IMR-90 (cell line): ENCODE data around the gene CTNNA2. TPM values are rescaled to one million over a fixed set of nuclear protein-coding genes. Genes with fewer than 3 reads are reported as not detected.

Source experiments
- ATAC-seq: fragments of 200-7000 bp; cut with Tn5 transposase; 2 replicates; pipeline ENCODE4 v1.9.1; 2020; ENCODE audit warnings: low read depth, mild to moderate bottlenecking, moderate library complexity
- BruUV-seq: library from RNA; stranded (reverse); fragments of 400-500 nt; replicated peaks from 2 replicates; lab custom pipeline; 2021; lab: Mats Ljungman, UMichigan
- CTCF ChIA-PET: fragments of 300-600 bp; formaldehyde crosslinking; extraction: SDS; loops from one replicate; lab custom pipeline; 2021; ENCODE audit warnings: antibody characterized with exemption; lab: Yijun Ruan, JAX
- POLR2A ChIA-PET: fragments of 300-600 bp; sonication (Branson Sonifier 250); formaldehyde crosslinking; loops from one replicate; lab custom pipeline; 2022; ENCODE audit warnings: antibody characterized with exemption; ENCODE audit not compliant: unreplicated experiment; lab: Charles Lee
- DNase-seq: peaks from one replicate; pipeline ENCODE4 v3.0.0; 2013
- H2AFZ ChIP-seq: replicated peaks from 2 replicates; pipeline ENCODE3; 2013; ENCODE audit warnings: low read length, mild to moderate bottlenecking; ENCODE audit not compliant: poor library complexity
- H2AK5ac ChIP-seq: 2 replicates; pipeline ENCODE4 v1.6.1; 2013; ENCODE audit warnings: low read depth, low read length, inconsistent platforms
- H2AK9ac ChIP-seq: replicated peaks from 2 replicates; pipeline ENCODE3; 2013; ENCODE audit warnings: mild to moderate bottlenecking, low read depth, low read length, moderate library complexity; ENCODE audit not compliant: poor library complexity
- H2BK120ac ChIP-seq: 2 replicates; pipeline ENCODE4 v1.6.1; 2013; ENCODE audit warnings: low read depth, low read length, inconsistent platforms
- H2BK15ac ChIP-seq: 3 replicates; pipeline ENCODE4 v1.6.1; 2013; ENCODE audit warnings: low read depth, low read length, inconsistent platforms
- H2BK20ac ChIP-seq: 2 replicates; pipeline ENCODE4 v1.6.1; 2013; ENCODE audit warnings: low read depth, mild to moderate bottlenecking, inconsistent platforms, low read length, moderate library complexity
- H2BK5ac ChIP-seq: 2 replicates; pipeline ENCODE4 v1.6.1; 2013; ENCODE audit warnings: mild to moderate bottlenecking, low read depth, low read length, inconsistent platforms; ENCODE audit not compliant: poor library complexity, severe bottlenecking
- H3K14ac ChIP-seq: replicated peaks from 2 replicates; pipeline ENCODE4 v1.6.1; 2013; ENCODE audit warnings: low read depth, low read length, inconsistent platforms
- H3K18ac ChIP-seq: 2 replicates; pipeline ENCODE4 v1.6.1; 2013; ENCODE audit warnings: low read depth, low read length, control low read depth
- H3K23ac ChIP-seq: 2 replicates; pipeline ENCODE4 v1.6.1; 2013; ENCODE audit warnings: low read depth, low read length, inconsistent platforms
- H3K27ac ChIP-seq: 2 replicates; pipeline ENCODE4 v1.5.1; 2013; ENCODE audit warnings: mild to moderate bottlenecking, control low read depth, low read length; ENCODE audit not compliant: insufficient read depth
- H3K27me3 ChIP-seq: 2 replicates; pipeline ENCODE4 v1.6.1; 2013; ENCODE audit warnings: low read length; ENCODE audit not compliant: control insufficient read depth, insufficient read depth
- H3K36me3 ChIP-seq: 2 replicates; pipeline ENCODE4 v1.6.1; 2013; ENCODE audit warnings: low read length, mixed read lengths; ENCODE audit not compliant: control insufficient read depth, insufficient read depth
- H3K4ac ChIP-seq: 2 replicates; pipeline ENCODE4 v1.6.1; 2013; ENCODE audit warnings: low read depth, low read length, inconsistent platforms
- H3K4me1 ChIP-seq: 2 replicates; pipeline ENCODE4 v1.6.1; 2013; ENCODE audit warnings: low read length, mixed read lengths; ENCODE audit not compliant: control insufficient read depth, insufficient read depth
- H3K4me2 ChIP-seq: 2 replicates; pipeline ENCODE4 v1.6.1; 2013; ENCODE audit warnings: low read depth, mild to moderate bottlenecking, control low read depth, low read length, moderate library complexity
- H3K4me3 ChIP-seq: 2 replicates; pipeline ENCODE4 v1.5.1; 2013; ENCODE audit warnings: low read depth, mild to moderate bottlenecking, control low read depth, low read length, moderate library complexity; ENCODE audit not compliant: insufficient read depth
- H3K56ac ChIP-seq: 2 replicates; pipeline ENCODE4 v1.6.1; 2013; ENCODE audit warnings: low read length, inconsistent platforms; ENCODE audit not compliant: insufficient read depth; ENCODE audit errors: extremely low read depth
- H3K79me1 ChIP-seq, 2 experiments: 2 replicates each; pipeline ENCODE4 v1.6.1; 2013; ENCODE audit warnings: low read length in 2 of 2, inconsistent platforms in 1 of 2, low read depth in 1 of 2
- H3K9ac ChIP-seq: 2 replicates; pipeline ENCODE4 v1.6.1; 2013; ENCODE audit warnings: low read depth, low read length, control low read depth
- H3K9me1 ChIP-seq: 2 replicates; pipeline ENCODE4 v1.6.1; 2013; ENCODE audit warnings: low read length, inconsistent platforms; ENCODE audit not compliant: insufficient read depth
- H3K9me3 ChIP-seq: 2 replicates; pipeline ENCODE4 v1.6.1; 2013; ENCODE audit warnings: low read length; ENCODE audit not compliant: control insufficient read depth, insufficient read depth
- H4K20me1 ChIP-seq: 2 replicates; pipeline ENCODE4 v1.6.1; 2013; ENCODE audit warnings: low read length, inconsistent platforms; ENCODE audit not compliant: insufficient read depth
- H4K5ac ChIP-seq: 2 replicates; pipeline ENCODE4 v1.6.1; 2013; ENCODE audit warnings: mild to moderate bottlenecking, low read depth, low read length, control low read depth
- H4K8ac ChIP-seq, 2 experiments: 2 replicates each; pipeline ENCODE4 v1.6.1; 2013; ENCODE audit warnings: low read depth in 2 of 2, low read length in 2 of 2, control low read depth in 1 of 2, inconsistent platforms in 1 of 2
- H4K91ac ChIP-seq: 2 replicates; pipeline ENCODE4 v1.6.1; 2013; ENCODE audit warnings: low read depth, low read length, inconsistent platforms; ENCODE audit not compliant: insufficient read depth
- BHLHE40 ChIP-seq: fragments of 150-350 bp; IDR thresholded peaks from 2 replicates; pipeline ENCODE4 v1.6.1; 2016; ENCODE audit warnings: mild to moderate bottlenecking, low read depth, low read length
- CEBPB ChIP-seq: IDR thresholded peaks from 2 replicates; pipeline ENCODE4 v1.6.1; 2012; ENCODE audit warnings: low read depth, low read length, improper control_type of control experiment
- CHD1 ChIP-seq: IDR thresholded peaks from 2 replicates; pipeline ENCODE4 v1.6.1; 2012; ENCODE audit warnings: low read depth, low read length, improper control_type of control experiment
- FOS ChIP-seq: fragments of 150-350 bp; IDR thresholded peaks from 2 replicates; pipeline ENCODE4 v1.6.1; 2016; ENCODE audit warnings: low read depth, low read length
- MAFK ChIP-seq: IDR thresholded peaks from 2 replicates; pipeline ENCODE4 v1.6.1; 2012; ENCODE audit warnings: low read depth, low read length, improper control_type of control experiment
- MAZ ChIP-seq: IDR thresholded peaks from 2 replicates; pipeline ENCODE4 v1.6.1; 2012; ENCODE audit warnings: low read depth, mild to moderate bottlenecking, low read length, improper control_type of control experiment, moderate library complexity, borderline replicate concordance
- MXI1 ChIP-seq: IDR thresholded peaks from 2 replicates; pipeline ENCODE4 v1.6.1; 2012; ENCODE audit warnings: low read depth, mild to moderate bottlenecking, low read length, moderate library complexity, borderline replicate concordance
- NFE2L2 ChIP-seq: fragments of 150-350 bp; IDR thresholded peaks from 2 replicates; pipeline ENCODE4 v1.6.1; 2016; ENCODE audit warnings: low read depth, mild to moderate bottlenecking, low read length
- POLR2A ChIP-seq: IDR thresholded peaks from 2 replicates; pipeline ENCODE4 v1.6.1; 2012; ENCODE audit warnings: mild to moderate bottlenecking, low read depth, low read length
- RAD21 ChIP-seq: IDR thresholded peaks from 2 replicates; pipeline ENCODE4 v1.6.1; 2012; ENCODE audit warnings: low read length, improper control_type of control experiment
- RCOR1 ChIP-seq: IDR thresholded peaks from 2 replicates; pipeline ENCODE4 v1.6.1; 2012; ENCODE audit warnings: mild to moderate bottlenecking, low read length, improper control_type of control experiment; ENCODE audit not compliant: insufficient replicate concordance
- RFX5 ChIP-seq: IDR thresholded peaks from 2 replicates; pipeline ENCODE4 v1.8.0; 2012; ENCODE audit warnings: low read depth, mild to moderate bottlenecking, low read length, moderate library complexity
- SMC3 ChIP-seq: fragments of 150-350 bp; IDR thresholded peaks from 2 replicates; pipeline ENCODE4 v1.6.1; 2016; ENCODE audit warnings: low read depth, mild to moderate bottlenecking, antibody characterized with exemption, low read length, moderate library complexity
- WGBS, 2 experiments: methylation state at CpG; one replicate each; pipeline versions ENCODE4 v1.1.5 to v1.1.7; 2013; ENCODE audit warnings: missing lambda C conversion rate in 2 of 2; ENCODE audit not compliant: insufficient read length in 1 of 2; ENCODE audit errors: extremely low coverage in 2 of 2; 5-methylcytosine and 5-hydroxymethylcytosine counted together
- dilution Hi-C: fragments of 300-500 bp; cut with HindIII; formaldehyde crosslinking; loops from one replicate; pipeline ENCODE4 v1.14.3; 2018; ENCODE audit warnings: low sequenced_read_pairs; ENCODE audit not compliant: unreplicated experiment
- in situ Hi-C: fragments of 300-500 bp; cut with MboI; formaldehyde crosslinking; loops from 3 replicates; pipeline ENCODE4 v1.14.3; 2019; ENCODE audit warnings: low sequenced_read_pairs, inconsistent platforms, mixed read lengths
- intact Hi-C: fragments of 100-400 bp; cut with micrococcal nuclease; formaldehyde crosslinking; loops from 2 replicates; pipeline ENCODE4 v1.10.0; 2022
- polyA plus RNA-seq, 3 experiments: library from polyadenylated mRNA; depleted of rRNA; stranded (reverse); fragments of >200 nt; gene quantifications; 2 replicates each; pipeline ENCODE4 v1.2.3, GENCODE V29; 2012; ENCODE audit warnings: low replicate concordance in 1 of 3
- total RNA-seq: library from RNA; depleted of rRNA; stranded (reverse); fragments of >200 nt; gene quantifications from 2 replicates; pipeline ENCODE4 v1.2.3, GENCODE V29; 2012
- TF ChIP-seq, protein P1 (sequence below): fragments of 150-350 bp; IDR thresholded peaks from 2 replicates; pipeline ENCODE4 v1.6.1; 2016; ENCODE audit warnings: low read depth, mild to moderate bottlenecking, low read length, moderate library complexity, borderline replicate concordance
- TF ChIP-seq, protein P2 (sequence below): conservative IDR thresholded peaks from 2 replicates; pipeline ENCODE4 v1.5.1; 2012; ENCODE audit warnings: mild to moderate bottlenecking, low read depth, low read length, improper control_type of control experiment
- TF ChIP-seq, protein P3 (sequence below): fragments of 150-350 bp; IDR thresholded peaks from 2 replicates; pipeline ENCODE4 v1.6.1; 2017; ENCODE audit warnings: mild to moderate bottlenecking, antibody characterized with exemption, low read length, low read depth

CTNNA2 gene
- total and polyA plus RNA-seq, 2 of the 4 experiments (the other 2 are of a cell fraction), result not detected

DNA sequence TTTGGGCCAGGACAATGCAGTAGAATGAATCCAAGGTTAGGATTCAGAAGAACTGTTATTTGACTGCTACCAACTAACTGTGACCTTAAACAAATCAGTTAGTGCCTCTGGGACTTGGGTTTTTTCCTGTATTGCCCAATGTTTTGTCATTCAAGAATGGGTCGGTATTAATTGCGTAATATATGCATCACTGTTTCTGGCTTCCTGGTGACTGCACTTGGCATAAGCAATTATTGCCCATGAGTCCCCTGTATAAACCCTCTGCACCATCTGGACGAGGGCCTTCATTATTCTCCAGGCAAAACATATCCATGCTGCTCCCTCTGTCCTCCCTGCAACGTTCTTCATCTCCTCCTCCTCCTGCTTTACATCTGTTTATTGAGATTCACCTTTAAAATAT is 1047.5 kb downstream of the CTNNA2 start:
- no peak overlapping the region for H2BK120ac ChIP-seq
- no peak overlapping the region for H4K5ac ChIP-seq
- dilution Hi-C loops, result no loop called here
- no peak overlapping the region for H2BK5ac ChIP-seq
- BruUV-seq, result no TSS peak
- no peak overlapping the region for H3K18ac ChIP-seq
- H3K79me1 ChIP-seq, result no peaks in the 10 kb centered on the region
- DNase-seq, result no peak
- no peaks in the 10 kb centered on the region for H3K27me3 ChIP-seq
- no peak overlapping the region for H4K8ac ChIP-seq
- no peak overlapping the region for H3K9ac ChIP-seq
- no peak for ATAC-seq
- H3K36me3 ChIP-seq, result no peaks in the 10 kb centered on the region
- no peak overlapping the region for H3K4me3 ChIP-seq
- no peaks in the 10 kb centered on the region for H3K9me3 ChIP-seq
- ChIA-PET POLR2A (no interaction called here), CTCF (no interaction called here)
- H2AK5ac ChIP-seq, result no peak overlapping the region
- H2AFZ ChIP-seq, result no peak overlapping the region
- H3K27ac ChIP-seq, result no peak overlapping the region
- no CpG with 5 or more reads among the region's 4 CpGs for WGBS, 2 experiments
- no peaks in the 10 kb centered on the region for H3K9me1 ChIP-seq
- no peaks in the 10 kb centered on the region for H3K4me1 ChIP-seq
- TF ChIP-seq MAFK (no peak), FOS (no peak), SMC3 (no peak), NFE2L2 (no peak), POLR2A (no peak), CEBPB (no peak), MAZ (no peak), RAD21 (no peak), RCOR1 (no peak), BHLHE40 (no peak), RFX5 (no peak), CHD1 (no peak), MXI1 (no peak)
- TF ChIP-seq, protein P1, sequence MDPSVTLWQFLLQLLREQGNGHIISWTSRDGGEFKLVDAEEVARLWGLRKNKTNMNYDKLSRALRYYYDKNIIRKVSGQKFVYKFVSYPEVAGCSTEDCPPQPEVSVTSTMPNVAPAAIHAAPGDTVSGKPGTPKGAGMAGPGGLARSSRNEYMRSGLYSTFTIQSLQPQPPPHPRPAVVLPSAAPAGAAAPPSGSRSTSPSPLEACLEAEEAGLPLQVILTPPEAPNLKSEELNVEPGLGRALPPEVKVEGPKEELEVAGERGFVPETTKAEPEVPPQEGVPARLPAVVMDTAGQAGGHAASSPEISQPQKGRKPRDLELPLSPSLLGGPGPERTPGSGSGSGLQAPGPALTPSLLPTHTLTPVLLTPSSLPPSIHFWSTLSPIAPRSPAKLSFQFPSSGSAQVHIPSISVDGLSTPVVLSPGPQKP, result no peak
- TF ChIP-seq, protein P2, sequence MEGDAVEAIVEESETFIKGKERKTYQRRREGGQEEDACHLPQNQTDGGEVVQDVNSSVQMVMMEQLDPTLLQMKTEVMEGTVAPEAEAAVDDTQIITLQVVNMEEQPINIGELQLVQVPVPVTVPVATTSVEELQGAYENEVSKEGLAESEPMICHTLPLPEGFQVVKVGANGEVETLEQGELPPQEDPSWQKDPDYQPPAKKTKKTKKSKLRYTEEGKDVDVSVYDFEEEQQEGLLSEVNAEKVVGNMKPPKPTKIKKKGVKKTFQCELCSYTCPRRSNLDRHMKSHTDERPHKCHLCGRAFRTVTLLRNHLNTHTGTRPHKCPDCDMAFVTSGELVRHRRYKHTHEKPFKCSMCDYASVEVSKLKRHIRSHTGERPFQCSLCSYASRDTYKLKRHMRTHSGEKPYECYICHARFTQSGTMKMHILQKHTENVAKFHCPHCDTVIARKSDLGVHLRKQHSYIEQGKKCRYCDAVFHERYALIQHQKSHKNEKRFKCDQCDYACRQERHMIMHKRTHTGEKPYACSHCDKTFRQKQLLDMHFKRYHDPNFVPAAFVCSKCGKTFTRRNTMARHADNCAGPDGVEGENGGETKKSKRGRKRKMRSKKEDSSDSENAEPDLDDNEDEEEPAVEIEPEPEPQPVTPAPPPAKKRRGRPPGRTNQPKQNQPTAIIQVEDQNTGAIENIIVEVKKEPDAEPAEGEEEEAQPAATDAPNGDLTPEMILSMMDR, result no peak
- TF ChIP-seq, protein P3, sequence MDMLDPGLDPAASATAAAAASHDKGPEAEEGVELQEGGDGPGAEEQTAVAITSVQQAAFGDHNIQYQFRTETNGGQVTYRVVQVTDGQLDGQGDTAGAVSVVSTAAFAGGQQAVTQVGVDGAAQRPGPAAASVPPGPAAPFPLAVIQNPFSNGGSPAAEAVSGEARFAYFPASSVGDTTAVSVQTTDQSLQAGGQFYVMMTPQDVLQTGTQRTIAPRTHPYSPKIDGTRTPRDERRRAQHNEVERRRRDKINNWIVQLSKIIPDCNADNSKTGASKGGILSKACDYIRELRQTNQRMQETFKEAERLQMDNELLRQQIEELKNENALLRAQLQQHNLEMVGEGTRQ, result no peak
- in situ Hi-C loops, result no loop called here
- no peak overlapping the region for H4K91ac ChIP-seq
- intact Hi-C loops, result no loop called here
- no peak overlapping the region for H2AK9ac ChIP-seq
- H4K20me1 ChIP-seq, result no peaks in the 10 kb centered on the region
- H2BK15ac ChIP-seq, result no peak overlapping the region
- H3K56ac ChIP-seq, result no peak overlapping the region
- H3K4ac ChIP-seq, result no peak overlapping the region
- no peak overlapping the region for H3K4me2 ChIP-seq
- H2BK20ac ChIP-seq, result no peak overlapping the region
- no peak overlapping the region for H3K23ac ChIP-seq
- no peak overlapping the region for H3K14ac ChIP-seq
